Measurements from ENCODE around the gene PRRT2.
"Not testable (repeated sequence)": the region's sequence is repeated elsewhere in the genome, so short reads cannot be mapped to it uniquely, and the experiment has no call there.

PRRT2 gene

DNA sequence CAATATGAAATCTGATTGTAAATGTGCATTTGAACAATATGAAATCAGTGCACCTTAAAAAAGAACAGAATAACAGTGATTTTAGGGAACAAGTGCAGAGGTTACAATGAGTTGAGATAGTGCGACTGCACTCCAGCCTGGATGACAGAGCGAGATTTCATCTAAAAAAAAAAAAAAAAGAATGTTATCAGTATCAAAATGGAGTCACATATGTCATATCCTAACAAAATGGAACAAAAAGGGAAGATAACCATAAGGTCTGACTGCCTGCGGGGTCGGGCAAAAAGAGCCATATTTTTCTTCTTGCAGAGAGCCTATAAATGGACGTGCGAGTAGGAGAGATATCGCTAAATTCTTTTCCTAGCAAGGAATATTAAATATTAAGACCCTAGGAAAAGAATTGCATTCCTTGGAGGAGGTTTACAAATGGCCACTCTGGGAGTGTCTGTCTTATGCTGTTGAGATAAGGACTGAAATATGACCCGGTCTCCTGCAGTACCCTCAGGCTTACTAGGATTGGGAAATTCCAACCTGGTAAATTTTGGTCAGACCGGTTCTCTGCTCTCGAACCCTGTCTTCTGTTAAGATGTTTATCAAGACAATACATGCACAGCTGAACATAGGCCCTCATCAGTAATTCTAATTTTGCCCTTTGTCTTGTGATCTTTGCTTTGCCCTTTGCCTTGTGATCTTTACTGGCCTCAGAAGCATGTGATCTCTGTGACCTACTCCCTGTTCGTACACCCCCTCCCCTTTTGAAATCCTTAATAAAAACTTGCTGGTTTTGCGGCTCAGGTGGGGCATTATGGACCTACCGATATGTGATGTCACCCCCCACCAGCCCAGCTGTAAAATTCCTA lies 28.7 kb upstream of the PRRT2 start:
- Mint-ChIP-seq H3K4me1 (peaks cover 21% of the 10 kb centered on the region), H3K27me3 (peaks cover 41% of the 10 kb centered on the region)
- not testable (repeated sequence) for H3K36me3 Mint-ChIP-seq, H3K9me3 Mint-ChIP-seq, H3K27ac Mint-ChIP-seq, H3K4me3 Mint-ChIP-seq, DNase-seq
- CTCF ChIA-PET = interaction anchor here (0.9 to 4.0 kb wide), 4 partner anchors 24 to 82 kb away, joined by 3 to 27 read pairs (median 8); no protein-coding TSS in a partner anchor

- peak; percentile 46 for DNase-seq
- no peak overlapping the region for H3K27ac Mint-ChIP-seq
- no peaks in the 10 kb centered on the region for H3K36me3 Mint-ChIP-seq
- peaks cover 27% of the 10 kb centered on the region for H3K4me1 Mint-ChIP-seq
- no peak overlapping the region for H3K4me3 Mint-ChIP-seq
- H3K9me3 Mint-ChIP-seq = no peaks in the 10 kb centered on the region
- CTCF ChIA-PET = interaction anchor here (0.9 to 4.0 kb wide), 15 partner anchors 13 to 83 kb away, joined by 3 to 27 read pairs (median 6); partner anchors contain the start of gene PAGR1
- peaks cover 33% of the 10 kb centered on the region for H3K27me3 Mint-ChIP-seq
Measured at GRCh38 chr16:29784157-29784556, 27.8 kb upstream of the PRRT2 start.

DNA sequence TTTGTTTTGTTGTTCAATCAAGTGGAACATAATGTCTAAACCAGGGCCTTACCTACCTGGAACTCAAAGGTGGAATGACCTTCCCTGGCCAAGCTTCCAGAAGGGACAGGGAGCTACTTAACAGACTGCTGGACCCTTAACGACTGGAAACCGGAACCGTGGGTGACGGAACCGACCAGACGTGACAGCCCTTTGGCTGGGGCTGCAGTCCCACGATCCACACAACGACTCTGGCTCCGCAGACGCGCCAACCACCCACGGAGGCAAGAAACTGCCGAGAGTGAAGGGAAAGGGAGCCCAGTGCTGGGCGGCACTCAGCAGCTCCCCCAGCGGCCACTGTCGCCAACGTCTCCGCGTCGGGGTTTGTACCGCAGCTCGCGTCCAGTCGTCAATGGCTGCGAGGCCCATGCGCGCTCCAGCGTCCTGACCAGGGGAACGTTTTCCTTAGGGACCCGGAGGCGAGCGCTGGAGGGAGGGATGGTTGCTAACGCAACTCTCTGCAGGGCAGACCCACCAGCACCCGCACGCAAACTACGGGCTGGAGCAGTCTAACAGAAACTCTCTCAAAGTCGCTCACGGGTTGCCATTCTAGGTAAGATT lies 27.0 kb upstream of the PRRT2 start:
- CTCF ChIA-PET = interaction anchor here (0.6 to 4.0 kb wide), 17 partner anchors 8 to 84 kb away, joined by 3 to 27 read pairs (median 6); partner anchors contain the start of gene PAGR1
- peak overlapping the region; percentile 25 for H3K4me3 Mint-ChIP-seq
- no peaks in the 10 kb centered on the region for H3K36me3 Mint-ChIP-seq

DNA sequence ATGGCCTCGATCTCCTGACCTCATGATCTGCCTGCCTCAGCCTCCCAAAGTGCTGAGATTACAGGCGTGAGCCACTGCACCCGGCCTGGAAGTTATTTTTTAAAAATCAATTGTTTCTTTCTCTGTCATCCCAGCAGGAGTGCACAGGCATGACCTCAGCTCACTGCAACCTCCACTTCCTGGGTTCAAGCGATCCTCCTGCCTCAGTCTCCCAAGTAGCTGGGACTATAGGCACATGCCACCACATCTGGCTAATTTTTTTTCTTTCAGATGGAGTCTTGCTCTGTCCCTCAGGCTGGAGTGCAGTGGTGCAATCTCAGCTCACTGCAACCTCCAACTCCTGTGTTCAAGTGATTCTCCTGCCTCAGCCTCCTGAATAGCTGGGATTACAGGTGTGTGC lies 24.8 kb upstream of the PRRT2 start:
- not testable (repeated sequence) for DNase-seq, H3K9me3 Mint-ChIP-seq, H3K27ac Mint-ChIP-seq, H3K4me3 Mint-ChIP-seq, H3K27me3 Mint-ChIP-seq
- Mint-ChIP-seq H3K4me1 (peaks cover 45% of the 10 kb centered on the region), H3K36me3 (peaks cover 13% of the 10 kb centered on the region)
- CTCF ChIA-PET = interaction anchor here (1.0 to 4.0 kb wide), 3 partner anchors 49 to 86 kb away, joined by 4 to 27 read pairs (median 13); no protein-coding TSS in a partner anchor

More for the DNA sequence above, 27.0 kb upstream of the PRRT2 start:
- Mint-ChIP-seq H3K9me3 (no peaks in the 10 kb centered on the region), H3K27ac (peak overlapping the region; percentile 50), H3K27me3 (peaks cover 24% of the 10 kb centered on the region), H3K4me1 (peaks cover 31% of the 10 kb centered on the region)
- peak; percentile 79 for DNase-seq

DNA sequence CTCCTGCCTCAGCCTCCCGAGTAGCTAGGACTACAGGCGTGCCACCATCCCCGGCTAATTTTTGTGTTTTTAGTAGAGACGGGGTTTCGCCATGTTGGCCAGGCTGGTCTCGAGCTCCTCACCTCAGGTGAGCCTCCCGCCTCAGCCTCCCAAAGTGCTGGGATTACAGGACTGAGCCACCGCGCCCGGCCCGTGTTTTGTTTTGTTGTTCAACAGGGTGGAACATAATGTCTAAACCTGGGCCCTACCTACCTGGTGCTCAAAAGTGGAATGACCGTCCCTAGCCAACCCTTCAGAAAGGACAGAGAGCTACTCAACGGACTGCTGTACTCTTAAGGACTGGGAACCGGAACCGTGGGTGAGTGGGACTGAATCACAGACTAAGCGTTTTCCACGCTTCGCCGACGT lies 22.2 kb upstream of the PRRT2 start:
- H3K27ac Mint-ChIP-seq = peak overlapping the region; percentile 96
- no peak for DNase-seq
- H3K4me3 Mint-ChIP-seq = peak overlapping the region; percentile 96
- CTCF ChIA-PET = interaction anchor here (0.5 to 2.3 kb wide), 16 partner anchors 9 to 245 kb away, joined by 3 to 17 read pairs (median 4); partner anchors contain the start of gene PAGR1
- H3K9me3 Mint-ChIP-seq = no peaks in the 10 kb centered on the region
- no peaks in the 10 kb centered on the region for H3K27me3 Mint-ChIP-seq
- peaks cover 33% of the 10 kb centered on the region for H3K36me3 Mint-ChIP-seq
- peaks cover 55% of the 10 kb centered on the region for H3K4me1 Mint-ChIP-seq

- H3K9me3 Mint-ChIP-seq = no peaks in the 10 kb centered on the region
- peaks cover 55% of the 10 kb centered on the region for H3K4me1 Mint-ChIP-seq
- no peaks in the 10 kb centered on the region for H3K27me3 Mint-ChIP-seq
- peak; percentile 100 for DNase-seq
- CTCF ChIA-PET = interaction anchor here (0.5 to 2.3 kb wide), 20 partner anchors 9 to 244 kb away, joined by 3 to 17 read pairs (median 4); partner anchors contain the start of gene PAGR1
- H3K4me3 Mint-ChIP-seq = peak within 1 kb of the TSS; percentile 96
- H3K27ac Mint-ChIP-seq = peak within 1 kb of the TSS; percentile 96
- peaks cover 39% of the 10 kb centered on the region for H3K36me3 Mint-ChIP-seq
Measured at GRCh38 chr16:29790183-29790948, 21.6 kb upstream of the PRRT2 start, which contains the start of gene KIF22. KIF22 (plus strand) TSS chr16:29790751; CDS start chr16:29790760, 9 bp downstream.

DNA sequence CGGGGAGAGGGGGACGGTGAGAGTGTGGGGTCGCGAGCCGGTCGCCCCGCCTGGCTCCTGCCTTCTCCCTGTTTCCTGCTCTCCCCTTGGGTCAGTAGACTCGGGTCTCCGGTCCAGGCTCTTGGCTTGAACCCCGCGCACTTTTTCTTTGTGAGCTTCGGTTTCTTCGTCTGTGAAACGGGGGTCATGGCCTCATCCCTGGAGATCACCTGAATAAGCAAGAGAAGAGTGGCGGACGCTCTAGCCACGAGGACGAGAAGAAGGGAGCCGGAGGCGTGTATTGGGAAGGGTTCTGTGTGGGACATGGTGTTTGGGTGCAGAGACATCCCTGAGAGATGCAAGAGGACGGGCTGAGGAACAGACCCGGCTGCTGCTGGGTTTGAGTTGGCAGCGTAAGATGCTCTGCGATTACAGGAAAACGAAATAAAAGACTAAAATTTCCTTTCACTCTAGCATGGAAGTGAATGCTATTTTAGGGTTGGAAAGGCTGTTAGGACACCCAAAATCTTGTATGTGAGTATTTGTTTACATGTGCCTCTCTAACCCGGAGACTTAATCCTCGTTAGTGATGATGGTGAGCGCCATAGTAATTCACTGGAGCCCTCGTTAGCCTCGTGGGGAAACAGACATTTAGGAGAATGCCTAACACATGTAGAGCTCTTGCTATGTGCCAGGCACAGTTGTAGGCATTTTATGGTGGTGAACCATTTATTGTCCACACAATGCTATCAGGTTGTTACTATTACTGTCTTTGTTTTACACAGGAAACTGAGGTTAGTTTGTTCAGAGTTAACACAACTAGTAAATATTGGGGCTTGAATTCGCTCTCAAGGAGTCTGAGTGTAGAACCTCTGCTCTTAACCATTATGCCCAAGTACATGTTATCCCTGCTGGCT lies 20.8 kb upstream of the PRRT2 start:
- DNase-seq = no peak
- CTCF ChIA-PET = interaction anchor here (0.7 to 2.3 kb wide), 17 partner anchors 10 to 100 kb away, joined by 3 to 17 read pairs (median 5); partner anchors contain the start of gene PAGR1
- peak overlapping the region; percentile 96 for H3K4me3 Mint-ChIP-seq
- peaks cover 45% of the 10 kb centered on the region for H3K36me3 Mint-ChIP-seq
- H3K9me3 Mint-ChIP-seq = no peaks in the 10 kb centered on the region
- H3K27ac Mint-ChIP-seq = peak overlapping the region; percentile 96
- H3K27me3 Mint-ChIP-seq = no peaks in the 10 kb centered on the region
- peaks cover 52% of the 10 kb centered on the region for H3K4me1 Mint-ChIP-seq

DNA sequence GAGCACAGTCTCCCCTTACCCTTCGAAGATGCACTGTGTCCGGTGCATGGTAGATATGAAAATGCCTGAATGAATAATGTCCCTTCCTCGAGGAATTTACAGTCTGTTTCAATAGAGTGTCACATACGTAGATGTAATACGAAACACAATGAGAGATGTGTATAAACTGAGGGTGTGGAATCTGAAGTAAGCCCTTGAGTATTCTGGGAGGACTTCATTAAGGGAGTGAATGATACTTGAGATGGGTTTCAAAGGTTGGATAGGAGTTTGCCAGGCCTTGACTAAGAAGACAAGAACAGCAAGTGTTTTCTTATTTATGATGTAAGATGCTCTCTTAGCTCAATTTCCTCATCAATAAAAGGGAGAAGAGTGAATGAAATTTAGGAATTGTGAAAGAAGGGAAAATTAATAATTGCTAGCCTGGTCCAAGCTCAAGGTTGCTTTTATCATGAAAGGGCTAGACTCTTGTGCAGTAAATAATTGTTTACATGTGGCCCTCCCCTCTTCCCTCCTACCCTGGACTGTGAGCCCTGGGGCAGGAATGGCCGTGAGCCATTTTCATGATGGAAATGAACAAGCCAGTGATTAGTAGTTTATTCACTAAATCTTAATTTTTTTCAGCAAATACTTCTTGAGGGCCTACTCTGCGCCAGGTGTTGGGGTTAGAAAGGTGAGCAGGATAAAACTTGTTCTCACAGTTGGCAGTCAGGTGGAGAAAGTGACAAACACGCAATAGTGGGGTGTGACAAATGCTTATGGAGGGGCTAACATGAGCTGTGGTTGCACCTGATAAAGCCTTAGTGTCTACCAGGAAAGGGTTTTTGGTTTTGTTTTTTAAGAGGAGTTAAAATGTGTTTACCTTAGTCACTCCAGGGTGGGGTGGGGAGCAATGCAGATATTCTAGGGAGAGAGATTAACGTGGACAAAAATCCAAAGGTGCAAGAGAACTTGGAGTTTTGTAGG lies 19.9 kb upstream of the PRRT2 start:
- CTCF ChIA-PET = interaction anchor here (0.7 to 1.0 kb wide), 2 partner anchors 9 to 24 kb away, joined by 3 read pairs; partner anchors contain the start of gene PAGR1
- H3K27ac Mint-ChIP-seq = peak overlapping the region; percentile 96
- H3K27me3 Mint-ChIP-seq = no peaks in the 10 kb centered on the region
- H3K36me3 Mint-ChIP-seq = peaks cover 54% of the 10 kb centered on the region
- peaks cover 59% of the 10 kb centered on the region for H3K4me1 Mint-ChIP-seq
- no peaks in the 10 kb centered on the region for H3K9me3 Mint-ChIP-seq
- DNase-seq = no peak
- H3K4me3 Mint-ChIP-seq = peak overlapping the region; percentile 96

- Mint-ChIP-seq H3K4me3 (peak overlapping the region; percentile 96), H3K4me1 (peaks cover 59% of the 10 kb centered on the region), H3K36me3 (peaks cover 61% of the 10 kb centered on the region)
Measured at GRCh38 chr16:29793153-29793552, 18.8 kb upstream of the PRRT2 start.

DNA sequence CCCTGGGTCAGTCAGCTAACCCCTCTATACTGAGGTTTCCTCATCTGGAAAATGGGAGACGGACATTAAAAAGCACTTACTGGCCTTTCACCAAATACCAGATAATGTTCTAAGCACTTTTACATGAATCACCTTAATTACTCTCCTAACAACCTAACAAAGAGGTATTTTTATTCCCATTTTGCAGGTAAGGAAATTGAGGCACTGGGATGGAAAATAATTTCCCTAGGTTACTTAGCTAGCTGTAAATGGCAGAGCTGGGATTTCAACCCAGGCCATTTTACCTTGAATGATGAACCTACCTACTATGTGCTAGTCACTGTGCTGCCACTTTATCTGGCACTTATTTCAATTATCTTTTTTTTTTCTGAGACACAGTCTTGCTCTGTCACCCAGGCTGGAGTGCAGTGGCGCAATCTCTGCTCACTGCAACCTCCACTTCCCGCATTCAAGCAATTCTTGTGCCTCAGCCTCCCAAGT lies 17.7 kb upstream of the PRRT2 start:
- Mint-ChIP-seq H3K27ac (no peak overlapping the region), H3K4me3 (no peak overlapping the region)

More at GRCh38 chr16:29793153-29793552, 18.8 kb upstream of the PRRT2 start:
- CTCF ChIA-PET = interaction anchor here (1.2 kb wide), 1 partner anchor 11 kb away, joined by 3 read pairs; no protein-coding TSS in a partner anchor
- H3K9me3 Mint-ChIP-seq, H3K27me3 Mint-ChIP-seq, DNase-seq, H3K27ac Mint-ChIP-seq: not testable (repeated sequence)

DNA sequence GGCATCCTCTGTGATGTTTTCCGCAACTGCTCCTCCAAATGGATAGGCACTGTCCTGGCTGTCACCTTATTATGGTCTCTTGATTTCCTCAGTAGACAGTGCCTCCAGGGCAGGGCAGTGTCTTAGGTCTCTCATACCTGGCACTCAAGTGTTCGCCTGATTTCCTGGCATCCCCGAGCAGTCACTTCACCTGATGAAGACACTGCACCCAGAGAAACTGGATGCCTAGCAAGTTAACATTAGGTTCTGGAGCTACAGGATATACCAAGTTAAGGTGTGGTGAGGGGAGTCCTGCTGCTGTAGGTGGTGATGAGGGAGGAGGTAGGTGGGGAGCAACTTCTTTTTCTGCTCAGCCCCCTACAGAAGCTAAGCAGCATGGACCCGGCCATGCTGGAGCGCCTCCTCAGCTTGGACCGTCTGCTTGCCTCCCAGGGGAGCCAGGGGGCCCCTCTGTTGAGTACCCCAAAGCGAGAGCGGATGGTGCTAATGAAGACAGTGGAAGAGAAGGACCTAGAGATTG lies 9.5 kb upstream of the PRRT2 start:
- CTCF ChIA-PET = interaction anchor here (0.8 to 1.2 kb wide), 2 partner anchors 12 to 101 kb away, joined by 3 to 4 read pairs; partner anchors contain the start of gene KIF22
- Mint-ChIP-seq H3K9me3 (no peaks in the 10 kb centered on the region), H3K27me3 (no peaks in the 10 kb centered on the region), H3K4me1 (peaks cover 29% of the 10 kb centered on the region), H3K27ac (peak overlapping the region; percentile 74), H3K4me3 (no peak overlapping the region), H3K36me3 (peaks cover 62% of the 10 kb centered on the region)
- DNase-seq = no peak

More for the DNA sequence above, 17.7 kb upstream of the PRRT2 start:
- Mint-ChIP-seq H3K9me3 (no peaks in the 10 kb centered on the region), H3K27me3 (no peaks in the 10 kb centered on the region), H3K4me1 (peaks cover 53% of the 10 kb centered on the region), H3K36me3 (peaks cover 72% of the 10 kb centered on the region)
- CTCF ChIA-PET = interaction anchor here (1.0 to 1.3 kb wide), 2 partner anchors 16 to 94 kb away, joined by 3 to 4 read pairs; partner anchors contain the start of gene ZG16
- no peak for DNase-seq
